Heart left ventricle (tissue), 13 donors: ENCODE data around the gene PLCB4.

ENCODE experiments used
- CTCF ChIP-seq, 12 donors: fragments of 200-600 bp; sonication (generic) in 4 of 12; IDR thresholded peaks; one replicate each; pipeline versions ENCODE4 v1.5.0 to v1.8.0; 2018 to 2022; ENCODE audit warnings: antibody characterized with exemption in 12 of 12, mild to moderate bottlenecking in 5 of 12
- POLR2A ChIP-seq, 2 donors: fragments of 450-650 bp; IDR thresholded peaks; one replicate each; pipeline ENCODE4 v1.6.1; 2017; ENCODE audit warnings: antibody characterized with exemption in 2 of 2, mild to moderate bottlenecking in 2 of 2, moderate library complexity in 2 of 2
- donor health status: ischemic (EF 13 %, LVEDD 7.1; RV severe dilation, severe dysfunction).
- donor health status: DM: no; HTN: yes; CAD: no.
- donor health status: DM: no; HTN: no; CAD: no.
- donor health status: ischemic (EF 25% LVEDD 6.9; RV normal size, moderate dysfunction).
- donor health status: ischemic (EF 25% LVEDD 5.7; RV mildly dilated, moderate dysfunction).
- donor health status: ischemic (EF 35%, LVEDD 5.7; RV mildly dilated, moderate dysfunction).
- donor health status: nonischemic (EF 11% LVEDD 7.7; RV severe dilation, severe dysfunction).
- donor health status: DM: yes; HTN: yes; CAD: no.
- donor health status: PGD.
- donor health status: ischemic (EF 29% LVEDD 5.4; RV normal size, mild dysfunction).
- donor health status: nonischemic (EF 23%, LVEDD 6.1; RV moderate dilation, normal function).

- peak in 1 of 12 donors; percentile 13 for TF ChIP-seq CTCF (IDR thresholded peaks at IDR 0.05)
- TF ChIP-seq POLR2A (IDR thresholded peaks at IDR 0.05) = no peak
These were observed 7.6 kb downstream of the PLCB4 start for GRCh38 chr20:9076440-9076839.
